Motor neuron (in vitro differentiated cells): ENCODE measurements around the gene MZT2A. TPM values are rescaled to one million over a fixed set of nuclear protein-coding genes. Genes with fewer than 3 reads are reported as not detected.
"Not testable (repeated sequence)": the region's sequence is repeated elsewhere in the genome, so short reads cannot be mapped to it uniquely, and the experiment has no call there.

Source experiments
- ATAC-seq, 8 experiments: fragments of 200-7000 bp; cut with Tn5 transposase; replicated peaks in 6 of 8; 2 replicates each; pipeline ENCODE4 v1.8.0; 2021; ENCODE audit warnings: mild to moderate bottlenecking in 8 of 8, moderate library complexity in 8 of 8
- H3K27ac ChIP-seq, 2 donors: fragments of 250-450 bp; sonication (Bioruptor Pico); 2 replicates each; pipeline ENCODE4 v1.9.0; 2021; ENCODE audit warnings: antibody characterized with exemption in 2 of 2, mild to moderate bottlenecking in 2 of 2, moderate library complexity in 1 of 2
- H3K4me1 ChIP-seq, 2 donors: fragments of 250-450 bp; sonication (Bioruptor Pico); replicated peaks in 1 of 2; 2 replicates each; pipeline ENCODE4 v1.6.1; 2021; ENCODE audit warnings: antibody characterized with exemption in 2 of 2, mild to moderate bottlenecking in 2 of 2, moderate library complexity in 1 of 2
- H3K4me3 ChIP-seq, 5 donors: fragments of 250-450 bp; sonication (Bioruptor Pico); 2 replicates each; pipeline ENCODE4 v1.9.0; 2021; ENCODE audit warnings: antibody characterized with exemption in 5 of 5, mild to moderate bottlenecking in 5 of 5, moderate library complexity in 4 of 5
- WGBS, 10 experiments: fragments of 450-650 bp; shearing (Covaris generic); methylation state at CpG; one replicate each; pipeline ENCODE4 v1.0.0; 2022; 5-methylcytosine and 5-hydroxymethylcytosine counted together
- in situ Hi-C, 9 experiments: fragments of 400-800 bp; cut with MboI; loops; one replicate each; pipeline ENCODE4 v1.15.0; 2021; ENCODE audit warnings: low sequenced_read_pairs in 9 of 9, low pct_unique_long_range_greater_than_20kb in 2 of 9; ENCODE audit not compliant: unreplicated experiment in 9 of 9
- total RNA-seq, 8 experiments: library from RNA; unstranded; fragments of 300-600 nt; gene quantifications; 2 replicates each; pipeline versions ENCODE4 v1.2.3 to v1.2.4, GENCODE V29; 2022

Gene MZT2A
- 100 to 1,000 TPM in 5 of 8 experiments, 10 to 100 TPM in 2, 1 to 10 TPM in 1; 9.1 to 141 (median 109) TPM for total RNA-seq

- peak within 1 kb of the TSS; percentile 88 to 93 for H3K27ac ChIP-seq
- peaks cover 15 to 18% of the 10 kb centered on the region in 2 donors for H3K4me1 ChIP-seq
- peak within 1 kb of the TSS; percentile 46 to 63 (median 52) for H3K4me3 ChIP-seq
- peak in 3 of 8 experiments; percentile 8 to 15 (median 11) for ATAC-seq
- no CpG with 5 or more reads among the region's 53 CpGs for WGBS, 10 experiments
- in situ Hi-C loops, result not testable (repeated sequence)
Measured at GRCh38 chr2:131492015-131492417, at the start of gene MZT2A. Gene MZT2A, minus strand, starts transcription at chr2:131492397. Its CDS starts 21 bp downstream, at chr2:131492376.

GRCh38 chr2:131538856-131539255 lies 46.7 kb upstream of the MZT2A start:
- 50 to 100% (median 93%) methylated on average over 2 to 8 of the region's 13 CpGs; no CpG with 5 or more reads in 2 of the 10 experiments for WGBS, 10 experiments

GRCh38 chr2:131536841-131537240 lies 44.6 kb upstream of the MZT2A start:
- WGBS, 10 experiments, result 90% methylated on average over 2 of the region's 14 CpGs; no CpG with 5 or more reads in 9 of the 10 experiments
- H3K4me3 ChIP-seq, ATAC-seq, in situ Hi-C loops, H3K27ac ChIP-seq, H3K4me1 ChIP-seq: not testable (repeated sequence)

More at GRCh38 chr2:131538856-131539255, 46.7 kb upstream of the MZT2A start:
- H3K4me3 ChIP-seq, in situ Hi-C loops, H3K4me1 ChIP-seq, H3K27ac ChIP-seq, ATAC-seq: not testable (repeated sequence)

- WGBS, 10 experiments, result 100% methylated on average over 1 of the region's 21 CpGs; no CpG with 5 or more reads in 9 of the 10 experiments
- H3K4me3 ChIP-seq, H3K27ac ChIP-seq, H3K4me1 ChIP-seq, in situ Hi-C loops: not testable (repeated sequence)
- peak in 1 of 8 experiments; percentile 58 for ATAC-seq
Measured at GRCh38 chr2:131535951-131536826, 44.0 kb upstream of the MZT2A start.

- Histone ChIP-seq H3K4me1 (no peaks in the 10 kb centered on the region), H3K4me3 (no peak overlapping the region), H3K27ac (no peak overlapping the region)
- in situ Hi-C loops, result no loop called here
- WGBS, 10 experiments, result no CpG with 5 or more reads among the region's 4 CpGs
- no peak for ATAC-seq
Measured at GRCh38 chr2:131535526-131535925, 43.3 kb upstream of the MZT2A start.

GRCh38 chr2:131534965-131535364 lies 42.8 kb upstream of the MZT2A start:
- H3K4me3 ChIP-seq, H3K27ac ChIP-seq, H3K4me1 ChIP-seq, ATAC-seq, in situ Hi-C loops: not testable (repeated sequence)
- 100% methylated on average over 1 of the region's 11 CpGs; no CpG with 5 or more reads in 9 of the 10 experiments for WGBS, 10 experiments

GRCh38 chr2:131534317-131534672 lies 42.1 kb upstream of the MZT2A start:
- ATAC-seq, H3K4me3 ChIP-seq, H3K4me1 ChIP-seq, H3K27ac ChIP-seq, in situ Hi-C loops: not testable (repeated sequence)
- no CpG with 5 or more reads among the region's 13 CpGs for WGBS, 10 experiments

- 92 to 100% methylated on average over 2 of the region's 17 CpGs; no CpG with 5 or more reads in 8 of the 10 experiments for WGBS, 10 experiments
- H3K4me3 ChIP-seq, ATAC-seq, H3K4me1 ChIP-seq, H3K27ac ChIP-seq, in situ Hi-C loops: not testable (repeated sequence)
Measured at GRCh38 chr2:131533609-131534316, 41.6 kb upstream of the MZT2A start.

GRCh38 chr2:131532723-131533608 lies 40.8 kb upstream of the MZT2A start:
- H3K27ac ChIP-seq, in situ Hi-C loops, ATAC-seq, H3K4me1 ChIP-seq, H3K4me3 ChIP-seq: not testable (repeated sequence)
- no CpG with 5 or more reads among the region's 23 CpGs for WGBS, 10 experiments

GRCh38 chr2:131531547-131532185 lies 39.5 kb upstream of the MZT2A start:
- H3K4me3 ChIP-seq, ATAC-seq, H3K27ac ChIP-seq, H3K4me1 ChIP-seq, in situ Hi-C loops: not testable (repeated sequence)
- WGBS, 10 experiments, result no CpG with 5 or more reads among the region's 11 CpGs

- H3K27ac ChIP-seq, ATAC-seq, in situ Hi-C loops, H3K4me1 ChIP-seq, H3K4me3 ChIP-seq: not testable (repeated sequence)
- WGBS, 10 experiments, result no CpG with 5 or more reads among the region's 22 CpGs
Measured at GRCh38 chr2:131530626-131531344, 38.6 kb upstream of the MZT2A start.
